Left lung (tissue), 10 donors: Measurements from ENCODE around the gene GALNT17. TPM values are rescaled to one million over a fixed set of nuclear protein-coding genes. Genes with fewer than 3 reads are reported as not detected.

Experiments
- ATAC-seq: fragments of 200-7000 bp; cut with Tn5 transposase; one replicate; pipeline ENCODE4 v1.9.1; 2020; ENCODE audit warnings: moderate library complexity
- DNase-seq, 4 donors: peaks; one replicate each; pipeline ENCODE4 v3.0.0-alpha.2; 2013 to 2020
- H3K27ac ChIP-seq, 2 donors: fragments of 200-600 bp; sonication (generic) in 1 of 2; one replicate each; pipeline versions ENCODE4 v1.5.0 to v1.8.0; 2020 to 2021
- H3K27me3 ChIP-seq, 2 donors: fragments of 200-600 bp; sonication (generic) in 1 of 2; one replicate each; pipeline versions ENCODE4 v1.5.0 to v1.8.0; 2020 to 2021
- H3K36me3 ChIP-seq, 2 donors: fragments of 200-600 bp; sonication (generic) in 1 of 2; one replicate each; pipeline versions ENCODE4 v1.5.0 to v1.8.0; 2020 to 2021
- H3K4me1 ChIP-seq, 2 donors: fragments of 200-600 bp; one replicate each; pipeline ENCODE4 v1.8.0; 2021
- H3K4me3 ChIP-seq, 2 donors: fragments of 200-600 bp; sonication (generic) in 1 of 2; one replicate each; pipeline versions ENCODE4 v1.5.0 to v1.8.0; 2020 to 2021; ENCODE audit warnings: mild to moderate bottlenecking in 1 of 2
- H3K9me3 ChIP-seq, 2 donors: fragments of 200-600 bp; sonication (generic) in 1 of 2; one replicate each; pipeline versions ENCODE4 v1.5.0 to v1.8.0; 2020 to 2021
- intact Hi-C, 2 donors: fragments of 100-400 bp; cut with DNase I; formaldehyde crosslinking; loops; one replicate each; pipeline versions ENCODE4 v1.11.2 to v1.14.2; 2022
- polyA plus RNA-seq, 6 donors: library from polyadenylated mRNA; unstranded; fragments of 120-200 nt; gene quantifications; one replicate each; pipeline ENCODE4 v1.2.1, GENCODE V29; 2013; ENCODE audit not compliant: insufficient read length in 6 of 6
- total RNA-seq, 2 donors: library from RNA; stranded (reverse); fragmentation: NEBNext Ultra II Directional; extraction: Animal tissue kit (Norgen Biotek cat#: 25700); gene quantifications; one replicate each; pipeline ENCODE4 v1.2.1, GENCODE V29; 2021
- TF ChIP-seq, protein P1 (sequence below), 2 donors: fragments of 200-600 bp; sonication (generic) in 1 of 2; IDR thresholded peaks; one replicate each; pipeline versions ENCODE4 v1.5.0 to v1.8.0; 2021; ENCODE audit warnings: antibody characterized with exemption in 2 of 2
- donor health status: DM: no; HTN: yes; CAD: no.
- donor health status: DM: no; HTN: no; CAD: no.

GALNT17 gene
- total and polyA plus RNA-seq, 8 donors = 2.4 to 19.1 (median 9.7) TPM

GRCh38 chr7:71705901-71706596 is 574.1 kb downstream of the GALNT17 start:
- DNase-seq (no peak), ATAC-seq (no peak)
- intact Hi-C loops = no loop called here
- Histone ChIP-seq H3K4me1 (no peaks in the 10 kb centered on the region), H3K9me3 (peaks cover 0 to 8% of the 10 kb centered on the region in 2 donors), H3K27me3 (no peaks in the 10 kb centered on the region), H3K27ac (no peak overlapping the region), H3K36me3 (no peaks in the 10 kb centered on the region), H3K4me3 (no peak overlapping the region)
- TF ChIP-seq, protein P1, sequence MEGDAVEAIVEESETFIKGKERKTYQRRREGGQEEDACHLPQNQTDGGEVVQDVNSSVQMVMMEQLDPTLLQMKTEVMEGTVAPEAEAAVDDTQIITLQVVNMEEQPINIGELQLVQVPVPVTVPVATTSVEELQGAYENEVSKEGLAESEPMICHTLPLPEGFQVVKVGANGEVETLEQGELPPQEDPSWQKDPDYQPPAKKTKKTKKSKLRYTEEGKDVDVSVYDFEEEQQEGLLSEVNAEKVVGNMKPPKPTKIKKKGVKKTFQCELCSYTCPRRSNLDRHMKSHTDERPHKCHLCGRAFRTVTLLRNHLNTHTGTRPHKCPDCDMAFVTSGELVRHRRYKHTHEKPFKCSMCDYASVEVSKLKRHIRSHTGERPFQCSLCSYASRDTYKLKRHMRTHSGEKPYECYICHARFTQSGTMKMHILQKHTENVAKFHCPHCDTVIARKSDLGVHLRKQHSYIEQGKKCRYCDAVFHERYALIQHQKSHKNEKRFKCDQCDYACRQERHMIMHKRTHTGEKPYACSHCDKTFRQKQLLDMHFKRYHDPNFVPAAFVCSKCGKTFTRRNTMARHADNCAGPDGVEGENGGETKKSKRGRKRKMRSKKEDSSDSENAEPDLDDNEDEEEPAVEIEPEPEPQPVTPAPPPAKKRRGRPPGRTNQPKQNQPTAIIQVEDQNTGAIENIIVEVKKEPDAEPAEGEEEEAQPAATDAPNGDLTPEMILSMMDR (IDR thresholded peaks at IDR 0.05) = no peak

GRCh38 chr7:71706597-71706975 is 574.6 kb downstream of the GALNT17 start:
- DNase-seq = no peak
- TF ChIP-seq, protein P1 (IDR thresholded peaks at IDR 0.05) = no peak
- Histone ChIP-seq H3K9me3 (peaks cover 0 to 8% of the 10 kb centered on the region in 2 donors), H3K4me3 (no peak overlapping the region), H3K27me3 (no peaks in the 10 kb centered on the region), H3K4me1 (no peaks in the 10 kb centered on the region), H3K36me3 (no peaks in the 10 kb centered on the region), H3K27ac (no peak overlapping the region)
- ATAC-seq = no peak
- intact Hi-C loops = no loop called here

DNA sequence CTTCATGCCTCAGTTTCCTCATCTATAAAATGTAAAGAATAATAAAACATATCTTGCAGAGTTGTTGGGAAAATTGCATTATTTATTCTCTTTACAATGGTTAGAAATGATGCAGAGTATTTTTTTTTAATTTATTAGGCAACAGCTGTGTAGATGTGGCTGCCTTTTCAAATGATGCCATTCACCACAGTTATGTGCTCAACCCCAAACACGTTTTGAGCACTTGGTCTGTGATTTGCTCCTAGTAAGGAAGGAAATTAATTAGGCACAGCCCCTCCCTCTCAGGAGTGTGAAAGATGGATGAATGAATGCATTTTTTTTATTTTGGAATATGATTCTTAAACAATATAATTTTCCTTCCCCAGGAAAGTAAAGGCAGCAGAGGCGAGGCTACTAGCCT is 575.1 kb downstream of the GALNT17 start:
- Histone ChIP-seq H3K4me3 (no peak overlapping the region), H3K4me1 (no peaks in the 10 kb centered on the region), H3K27me3 (peaks cover 0 to 4% of the 10 kb centered on the region in 2 donors), H3K9me3 (peaks cover 0 to 8% of the 10 kb centered on the region in 2 donors), H3K27ac (no peak overlapping the region), H3K36me3 (no peaks in the 10 kb centered on the region)
- TF ChIP-seq, protein P1 (IDR thresholded peaks at IDR 0.05) = no peak
- DNase-seq (no peak), ATAC-seq (no peak)
- intact Hi-C loops = no loop called here

- TF ChIP-seq, protein P1 (IDR thresholded peaks at IDR 0.05) = no peak
- DNase-seq (no peak), ATAC-seq (no peak)
- Histone ChIP-seq H3K36me3 (no peaks in the 10 kb centered on the region), H3K4me3 (no peak overlapping the region), H3K27me3 (peaks cover 0 to 8% of the 10 kb centered on the region in 2 donors), H3K27ac (no peak overlapping the region), H3K4me1 (no peaks in the 10 kb centered on the region), H3K9me3 (peaks cover 0 to 8% of the 10 kb centered on the region in 2 donors)
- intact Hi-C loops = no loop called here
These were observed 576.8 kb downstream of the GALNT17 start for GRCh38 chr7:71708710-71709109.

DNA sequence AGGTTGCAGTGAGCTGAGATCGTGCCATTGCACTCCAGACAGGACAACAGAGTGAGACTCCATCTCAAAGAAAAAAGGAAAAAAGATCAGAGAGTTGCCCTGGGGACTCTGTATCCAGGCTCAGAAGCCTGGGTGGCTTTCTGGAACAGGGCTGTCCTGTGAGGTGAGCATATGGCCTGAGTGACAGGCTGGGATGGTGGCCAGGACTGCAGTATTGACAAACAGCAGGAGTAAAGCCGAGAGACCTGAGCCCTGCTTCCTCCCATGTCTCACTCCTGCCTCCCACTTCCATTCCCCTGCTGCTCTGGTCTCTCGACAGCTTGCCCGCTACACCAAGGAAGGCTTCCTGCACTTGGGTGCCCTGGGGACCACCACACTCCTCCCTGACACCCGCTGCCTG is 578.5 kb downstream of the GALNT17 start:
- no peak overlapping the region for H3K4me3 ChIP-seq
- intact Hi-C loops = no loop called here
- H3K9me3 ChIP-seq = peaks cover 0 to 8% of the 10 kb centered on the region in 2 donors
- H3K27me3 ChIP-seq = peaks cover 0 to 11% of the 10 kb centered on the region in 2 donors
- TF ChIP-seq, protein P1 (IDR thresholded peaks at IDR 0.05) = no peak
- ATAC-seq = no peak
- no peak overlapping the region for H3K27ac ChIP-seq
- no peak for DNase-seq
- no peaks in the 10 kb centered on the region for H3K4me1 ChIP-seq
- no peaks in the 10 kb centered on the region for H3K36me3 ChIP-seq
